ENCODE measurements around the gene PRX. TPM values are rescaled to one million over a fixed set of nuclear protein-coding genes. Genes with fewer than 3 reads are reported as not detected.
A peak's percentile ranks its signal among the peaks of the same experiment; 100 is the strongest.
"Not testable (repeated sequence)": the region's sequence is repeated elsewhere in the genome, so short reads cannot be mapped to it uniquely, and the experiment has no call there.

The PRX gene
- total RNA-seq, 1 experiment from 2014 or later: 1.8 TPM

- no peak for DNase-seq (ENCODE audit: low spot score)
Measured at GRCh38 chr19:40441719-40442253, 28.6 kb upstream of the PRX start.

GRCh38 chr19:40438284-40438683, 25.1 kb upstream of the PRX start:
- no peak for DNase-seq (ENCODE audit: low spot score)

GRCh38 chr19:40433391-40434216, 20.4 kb upstream of the PRX start:
- DNase-seq (ENCODE audit: low spot score): peak; percentile 97

- DNase-seq (ENCODE audit: low spot score): not testable (repeated sequence)
Measured at GRCh38 chr19:40432760-40433159, 19.6 kb upstream of the PRX start.

GRCh38 chr19:40431698-40432097, 18.5 kb upstream of the PRX start:
- DNase-seq (ENCODE audit: low spot score): no peak

GRCh38 chr19:40430242-40430641, 17.1 kb upstream of the PRX start:
- not testable (repeated sequence) for DNase-seq (ENCODE audit: low spot score)

- not testable (repeated sequence) for DNase-seq (ENCODE audit: low spot score)
Measured at GRCh38 chr19:40428197-40428596, 15.0 kb upstream of the PRX start.

- DNase-seq (ENCODE audit: low spot score): peak; percentile 100
Measured at GRCh38 chr19:40425450-40426287, 12.5 kb upstream of the PRX start, which contains the start of gene SERTAD1. Gene SERTAD1 (minus strand): TSS chr19:40425992. CDS start chr19:40423546, 2,446 bp downstream.

GRCh38 chr19:40424637-40425449, 11.7 kb upstream of the PRX start:
- peak; percentile 62 for DNase-seq (ENCODE audit: low spot score)

GRCh38 chr19:40423938-40424337, 10.8 kb upstream of the PRX start:
- no peak for DNase-seq (ENCODE audit: low spot score)

- DNase-seq (ENCODE audit: low spot score): no peak
Measured at GRCh38 chr19:40422748-40423566, 9.8 kb upstream of the PRX start.

- DNase-seq (ENCODE audit: low spot score): no peak
Measured at GRCh38 chr19:40421993-40422747, 9.0 kb upstream of the PRX start.

- DNase-seq (ENCODE audit: low spot score): peak; percentile 98
Measured at GRCh38 chr19:40420766-40421765, 7.9 kb upstream of the PRX start.

GRCh38 chr19:40420451-40420765, 7.2 kb upstream of the PRX start:
- no peak for DNase-seq (ENCODE audit: low spot score)

- no peak for DNase-seq (ENCODE audit: low spot score)
Measured at GRCh38 chr19:40419780-40420179, 6.6 kb upstream of the PRX start.

- DNase-seq (ENCODE audit: low spot score): peak; percentile 36
Measured at GRCh38 chr19:40419066-40419612, 6.0 kb upstream of the PRX start.

- DNase-seq (ENCODE audit: low spot score): no peak
Measured at GRCh38 chr19:40418040-40418439, 4.9 kb upstream of the PRX start.

GRCh38 chr19:40417643-40417981, 4.4 kb upstream of the PRX start:
- no peak for DNase-seq (ENCODE audit: low spot score)
